ENCODE results near the gene GASK1A.

DNA sequence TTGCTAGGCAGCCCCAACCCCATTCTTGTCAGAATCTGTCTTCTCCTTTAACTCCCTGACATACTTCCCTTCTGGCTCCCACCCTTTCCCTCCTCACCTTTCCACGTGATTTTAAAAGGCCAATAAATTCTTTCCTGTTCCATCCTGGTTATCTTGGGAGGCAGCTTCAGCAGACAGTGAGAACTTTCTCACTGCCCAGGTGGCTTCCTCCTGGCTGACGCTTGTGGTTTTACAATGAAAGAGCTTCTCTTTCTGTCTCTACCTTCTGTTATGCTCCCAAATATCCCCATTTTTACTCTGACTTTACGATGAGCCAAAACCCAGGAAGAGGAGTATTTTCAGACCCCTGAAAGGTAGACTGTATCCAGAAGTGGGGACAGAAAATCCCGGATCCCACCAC, 42.1 kb downstream of the GASK1A start:
- TF ChIP-seq, protein P1, sequence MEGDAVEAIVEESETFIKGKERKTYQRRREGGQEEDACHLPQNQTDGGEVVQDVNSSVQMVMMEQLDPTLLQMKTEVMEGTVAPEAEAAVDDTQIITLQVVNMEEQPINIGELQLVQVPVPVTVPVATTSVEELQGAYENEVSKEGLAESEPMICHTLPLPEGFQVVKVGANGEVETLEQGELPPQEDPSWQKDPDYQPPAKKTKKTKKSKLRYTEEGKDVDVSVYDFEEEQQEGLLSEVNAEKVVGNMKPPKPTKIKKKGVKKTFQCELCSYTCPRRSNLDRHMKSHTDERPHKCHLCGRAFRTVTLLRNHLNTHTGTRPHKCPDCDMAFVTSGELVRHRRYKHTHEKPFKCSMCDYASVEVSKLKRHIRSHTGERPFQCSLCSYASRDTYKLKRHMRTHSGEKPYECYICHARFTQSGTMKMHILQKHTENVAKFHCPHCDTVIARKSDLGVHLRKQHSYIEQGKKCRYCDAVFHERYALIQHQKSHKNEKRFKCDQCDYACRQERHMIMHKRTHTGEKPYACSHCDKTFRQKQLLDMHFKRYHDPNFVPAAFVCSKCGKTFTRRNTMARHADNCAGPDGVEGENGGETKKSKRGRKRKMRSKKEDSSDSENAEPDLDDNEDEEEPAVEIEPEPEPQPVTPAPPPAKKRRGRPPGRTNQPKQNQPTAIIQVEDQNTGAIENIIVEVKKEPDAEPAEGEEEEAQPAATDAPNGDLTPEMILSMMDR (IDR thresholded peaks at IDR 0.05) = no peak
- TF ChIP-seq SIN3A (IDR thresholded peaks at IDR 0.05; ENCODE audit: borderline replicate concordance, insufficient read depth, low read depth, low read length) = no peak
- TF ChIP-seq, protein P2, sequence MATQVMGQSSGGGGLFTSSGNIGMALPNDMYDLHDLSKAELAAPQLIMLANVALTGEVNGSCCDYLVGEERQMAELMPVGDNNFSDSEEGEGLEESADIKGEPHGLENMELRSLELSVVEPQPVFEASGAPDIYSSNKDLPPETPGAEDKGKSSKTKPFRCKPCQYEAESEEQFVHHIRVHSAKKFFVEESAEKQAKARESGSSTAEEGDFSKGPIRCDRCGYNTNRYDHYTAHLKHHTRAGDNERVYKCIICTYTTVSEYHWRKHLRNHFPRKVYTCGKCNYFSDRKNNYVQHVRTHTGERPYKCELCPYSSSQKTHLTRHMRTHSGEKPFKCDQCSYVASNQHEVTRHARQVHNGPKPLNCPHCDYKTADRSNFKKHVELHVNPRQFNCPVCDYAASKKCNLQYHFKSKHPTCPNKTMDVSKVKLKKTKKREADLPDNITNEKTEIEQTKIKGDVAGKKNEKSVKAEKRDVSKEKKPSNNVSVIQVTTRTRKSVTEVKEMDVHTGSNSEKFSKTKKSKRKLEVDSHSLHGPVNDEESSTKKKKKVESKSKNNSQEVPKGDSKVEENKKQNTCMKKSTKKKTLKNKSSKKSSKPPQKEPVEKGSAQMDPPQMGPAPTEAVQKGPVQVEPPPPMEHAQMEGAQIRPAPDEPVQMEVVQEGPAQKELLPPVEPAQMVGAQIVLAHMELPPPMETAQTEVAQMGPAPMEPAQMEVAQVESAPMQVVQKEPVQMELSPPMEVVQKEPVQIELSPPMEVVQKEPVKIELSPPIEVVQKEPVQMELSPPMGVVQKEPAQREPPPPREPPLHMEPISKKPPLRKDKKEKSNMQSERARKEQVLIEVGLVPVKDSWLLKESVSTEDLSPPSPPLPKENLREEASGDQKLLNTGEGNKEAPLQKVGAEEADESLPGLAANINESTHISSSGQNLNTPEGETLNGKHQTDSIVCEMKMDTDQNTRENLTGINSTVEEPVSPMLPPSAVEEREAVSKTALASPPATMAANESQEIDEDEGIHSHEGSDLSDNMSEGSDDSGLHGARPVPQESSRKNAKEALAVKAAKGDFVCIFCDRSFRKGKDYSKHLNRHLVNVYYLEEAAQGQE (IDR thresholded peaks at IDR 0.05; ENCODE audit: insufficient read depth in 1 of 2, low read depth in 2 of 2, low read length in 1 of 2) = no peak
